Transverse colon (tissue), 4 donors: Measurements from ENCODE around the gene CNTNAP2. TPM values are rescaled to one million over a fixed set of nuclear protein-coding genes. Genes with fewer than 3 reads are reported as not detected.
"Not testable (repeated sequence)": the region's sequence is repeated elsewhere in the genome, so short reads cannot be mapped to it uniquely, and the experiment has no call there.

Experiments
- DNase-seq: peaks from one replicate; pipeline ENCODE4 v3.0.0-alpha.2; 2019
- H3K27ac ChIP-seq, 4 donors: fragments of 200-600 bp; sonication (generic); 2 replicates each; pipeline ENCODE4 v1.5.1; 2016 to 2018; ENCODE audit warnings: inconsistent platforms in 4 of 4
- H3K27me3 ChIP-seq: fragments of 200-600 bp; sonication (generic); 2 replicates; pipeline ENCODE4 v1.5.1; 2017; ENCODE audit warnings: inconsistent platforms
- H3K36me3 ChIP-seq, 4 donors: fragments of 200-600 bp; sonication (generic); 2 replicates each; pipeline ENCODE4 v1.5.1; 2017 to 2019; ENCODE audit warnings: inconsistent platforms in 4 of 4
- H3K4me1 ChIP-seq, 4 donors: fragments of 200-600 bp; sonication (generic); 2 replicates each; pipeline ENCODE4 v1.5.1; 2017 to 2020; ENCODE audit warnings: inconsistent platforms in 4 of 4
- H3K4me3 ChIP-seq, 4 donors: fragments of 200-600 bp; sonication (generic); 1 replicate in 1 of 4; 2 replicates in 3 of 4; pipeline versions ENCODE4 v1.5.1 to v1.6.1; 2017 to 2019; ENCODE audit warnings: inconsistent platforms in 4 of 4
- H3K9me3 ChIP-seq, 2 donors: fragments of 200-600 bp; sonication (generic); 2 replicates each; pipeline ENCODE4 v1.5.1; 2017 to 2019; ENCODE audit warnings: inconsistent platforms in 2 of 2
- EP300 ChIP-seq: sonication (generic); formaldehyde crosslinking; IDR thresholded peaks from one replicate; pipeline ENCODE4 v1.6.1; 2017; ENCODE audit warnings: antibody characterized with exemption, low read depth
- POLR2A ChIP-seq: fragments of 450-650 bp; IDR thresholded peaks from one replicate; pipeline ENCODE4 v1.6.1; 2016; ENCODE audit warnings: antibody characterized with exemption, mild to moderate bottlenecking, moderate library complexity
- POLR2AphosphoS5 ChIP-seq, 3 donors: sonication (generic); formaldehyde crosslinking; IDR thresholded peaks; one replicate each; pipeline ENCODE4 v1.6.1; 2016; ENCODE audit warnings: antibody characterized with exemption in 3 of 3
- WGBS, 2 donors: methylation state at CpG; one replicate each; pipeline ENCODE4 v1.1.5; 2018; ENCODE audit warnings: low coverage in 1 of 2; 5-methylcytosine and 5-hydroxymethylcytosine counted together
- in situ Hi-C, 4 donors: fragments of 200-750 bp; cut with MboI; loops; one replicate each; pipeline versions ENCODE4 v1.15.0 to v1.15.1; 2017; ENCODE audit warnings: low sequenced_read_pairs in 3 of 4, low pct_ligation_motif_present in 1 of 4, low pct_unique_long_range_greater_than_20kb in 1 of 4
- intact Hi-C: fragments of 100-400 bp; cut with DNase I; formaldehyde crosslinking; loops from one replicate; pipeline ENCODE4 v1.15.1; 2023; ENCODE audit warnings: low total_unique reads
- total RNA-seq, 4 donors: library from RNA; depleted of rRNA; stranded (reverse); fragments of >200 nt; gene quantifications; one replicate each; pipeline ENCODE4 v1.1.0, GENCODE V29; 2016
- TF ChIP-seq, protein P1 (sequence below), 5 experiments: fragments of 200-600 bp in 3 of 5; fragments of 450-650 bp in 2 of 5; sonication (generic) in 3 of 5; IDR thresholded peaks; 1 replicate in 2 of 5; 2 replicates in 3 of 5; pipeline ENCODE4 v1.5.1; 2016 to 2017; ENCODE audit warnings: antibody characterized with exemption in 5 of 5, inconsistent platforms in 3 of 5, mild to moderate bottlenecking in 2 of 5, moderate library complexity in 1 of 5

The CNTNAP2 gene
- total RNA-seq, 4 donors from 2014 or later = 0.60 to 2.9 (median 2.4) TPM

GRCh38 chr7:148330822-148331221, 2214.2 kb downstream of the CNTNAP2 start:
- no peak overlapping the region for H3K27ac ChIP-seq
- H3K9me3 ChIP-seq = no peaks in the 10 kb centered on the region
- H3K36me3 ChIP-seq = no peaks in the 10 kb centered on the region
- intact Hi-C loops = no loop called here
- 72 to 75% methylated on average over 9 of the region's 9 CpGs for WGBS, 2 donors
- H3K4me1 ChIP-seq = no peaks in the 10 kb centered on the region
- in situ Hi-C loops = no loop called here
- H3K4me3 ChIP-seq = no peak overlapping the region
- DNase-seq = no peak
- H3K27me3 ChIP-seq = peaks cover 4% of the 10 kb centered on the region
- TF ChIP-seq POLR2A (no peak), POLR2AphosphoS5 (IDR thresholded peaks at IDR 0.05) (no peak)
- TF ChIP-seq, protein P1, sequence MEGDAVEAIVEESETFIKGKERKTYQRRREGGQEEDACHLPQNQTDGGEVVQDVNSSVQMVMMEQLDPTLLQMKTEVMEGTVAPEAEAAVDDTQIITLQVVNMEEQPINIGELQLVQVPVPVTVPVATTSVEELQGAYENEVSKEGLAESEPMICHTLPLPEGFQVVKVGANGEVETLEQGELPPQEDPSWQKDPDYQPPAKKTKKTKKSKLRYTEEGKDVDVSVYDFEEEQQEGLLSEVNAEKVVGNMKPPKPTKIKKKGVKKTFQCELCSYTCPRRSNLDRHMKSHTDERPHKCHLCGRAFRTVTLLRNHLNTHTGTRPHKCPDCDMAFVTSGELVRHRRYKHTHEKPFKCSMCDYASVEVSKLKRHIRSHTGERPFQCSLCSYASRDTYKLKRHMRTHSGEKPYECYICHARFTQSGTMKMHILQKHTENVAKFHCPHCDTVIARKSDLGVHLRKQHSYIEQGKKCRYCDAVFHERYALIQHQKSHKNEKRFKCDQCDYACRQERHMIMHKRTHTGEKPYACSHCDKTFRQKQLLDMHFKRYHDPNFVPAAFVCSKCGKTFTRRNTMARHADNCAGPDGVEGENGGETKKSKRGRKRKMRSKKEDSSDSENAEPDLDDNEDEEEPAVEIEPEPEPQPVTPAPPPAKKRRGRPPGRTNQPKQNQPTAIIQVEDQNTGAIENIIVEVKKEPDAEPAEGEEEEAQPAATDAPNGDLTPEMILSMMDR (IDR thresholded peaks at IDR 0.05) = no peak

DNA sequence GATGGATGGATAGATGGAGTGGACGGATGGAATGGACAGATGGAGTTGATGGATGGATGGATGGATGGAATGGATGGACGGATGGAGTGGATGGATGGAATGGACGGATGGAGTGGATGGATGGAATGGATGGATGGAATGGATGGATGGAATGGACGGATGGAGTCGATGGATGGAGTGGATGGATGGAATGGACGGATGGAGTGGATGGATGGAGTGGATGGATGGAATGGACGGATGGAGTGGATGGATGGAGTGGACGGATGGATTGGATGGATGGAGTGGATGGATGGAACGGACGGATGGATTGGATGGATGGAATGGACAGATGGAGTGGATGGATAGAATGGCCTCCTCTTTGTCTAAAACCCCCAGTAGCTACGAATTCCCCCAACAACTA, 2214.9 kb downstream of the CNTNAP2 start:
- H3K36me3 ChIP-seq, H3K4me1 ChIP-seq, in situ Hi-C loops, H3K27ac ChIP-seq, H3K4me3 ChIP-seq, intact Hi-C loops, H3K9me3 ChIP-seq: not testable (repeated sequence)
- WGBS, 2 donors = 62 to 69% methylated on average over 10 to 11 of the region's 11 CpGs
- peaks cover 11% of the 10 kb centered on the region for H3K27me3 ChIP-seq
- DNase-seq = peak; percentile 12

GRCh38 chr7:148332191-148333186, 2215.9 kb downstream of the CNTNAP2 start:
- TF ChIP-seq, protein P1 (IDR thresholded peaks at IDR 0.05) = no peak
- TF ChIP-seq POLR2A (no peak), POLR2AphosphoS5 (IDR thresholded peaks at IDR 0.05) (no peak), EP300 (no peak)
- WGBS, 2 donors = 77 to 79% methylated on average over 6 to 8 of the region's 8 CpGs
- no peak overlapping the region for H3K4me3 ChIP-seq
- no peaks in the 10 kb centered on the region for H3K9me3 ChIP-seq
- H3K36me3 ChIP-seq = no peaks in the 10 kb centered on the region
- H3K27me3 ChIP-seq = peaks cover 21% of the 10 kb centered on the region
- H3K4me1 ChIP-seq = peaks cover 0 to 3% (median 0%) of the 10 kb centered on the region in 4 donors
- H3K27ac ChIP-seq = no peak overlapping the region
- intact Hi-C loops = no loop called here
- DNase-seq = no peak
- in situ Hi-C loops = no loop called here

- intact Hi-C loops = no loop called here
Measured at GRCh38 chr7:148334441-148334956, 2217.9 kb downstream of the CNTNAP2 start.

More at GRCh38 chr7:148334441-148334956, 2217.9 kb downstream of the CNTNAP2 start:
- H3K27ac ChIP-seq = no peak overlapping the region
- WGBS, 2 donors = 94% methylated on average over 1 of the region's 1 CpG; no CpG with 5 or more reads in 1 of the 2 donors
- no peak for DNase-seq
- in situ Hi-C loops = no loop called here
- TF ChIP-seq, protein P1 (IDR thresholded peaks at IDR 0.05) = no peak
- no peak for TF ChIP-seq POLR2A
- no peak for TF ChIP-seq EP300
- TF ChIP-seq POLR2AphosphoS5 (IDR thresholded peaks at IDR 0.05) = no peak
- H3K4me1 ChIP-seq = peaks cover 0 to 20% (median 14%) of the 10 kb centered on the region in 4 donors
- no peaks in the 10 kb centered on the region for H3K9me3 ChIP-seq
- H3K4me3 ChIP-seq = no peak overlapping the region
- H3K36me3 ChIP-seq = no peaks in the 10 kb centered on the region
- H3K27me3 ChIP-seq = peaks cover 41% of the 10 kb centered on the region
